ENCODE results near the gene SH2B3. TPM values are rescaled to one million over a fixed set of nuclear protein-coding genes. Genes with fewer than 3 reads are reported as not detected.

The SH2B3 gene
- total and polyA plus RNA-seq, 9 of the 15 experiments (the other 6 are each of a cell fraction or from before 2014, with no cell fraction given): 10.8 to 75.3 (median 37.4) TPM

GRCh38 chr12:111437816-111438454, 32.2 kb downstream of the SH2B3 start (continued):
- TF ChIP-seq ATF3 (IDR thresholded peaks at IDR 0.05) (peak; percentile 98), ATF3 (CRISPR knock-in tag; conservative IDR thresholded peaks at IDR 0.05) (peak; percentile 64; the same call in 1 of the 2 replicates), ZNF668 (CRISPR knock-in tag; IDR thresholded peaks at IDR 0.05) (no peak), TEAD1 (CRISPR knock-in tag; IDR thresholded peaks at IDR 0.05) (peak; percentile 6 to 23; a peak in 1 of 4 replicates), ARHGAP35 (IDR thresholded peaks at IDR 0.05; ENCODE audit: partially characterized antibody) (peak; percentile 82), ARID4B (CRISPR knock-in tag; IDR thresholded peaks at IDR 0.05) (no peak), FOXJ2 (tag; IDR thresholded peaks at IDR 0.05) (no peak), GTF2B (IDR thresholded peaks at IDR 0.05; ENCODE audit: extremely low read depth, insufficient read length) (no peak), SREBF2 (CRISPR knock-in tag; IDR thresholded peaks at IDR 0.05) (no peak), SMAD3 (CRISPR knock-in tag; conservative IDR thresholded peaks at IDR 0.05) (0 out of 2 replicates have a peak, but pooled peaks have one; percentile 24), POLR2G (IDR thresholded peaks at IDR 0.05; ENCODE audit: low read depth, low read length) (peak; percentile 47), CREM (IDR thresholded peaks at IDR 0.05; ENCODE audit: low read depth) (peak; percentile 89), TCF3 (CRISPR knock-in tag; IDR thresholded peaks at IDR 0.05) (peak; percentile 68), TFAM (CRISPR knock-in tag; conservative IDR thresholded peaks at IDR 0.05) (no peak), ZNF740 (CRISPR knock-in tag; IDR thresholded peaks at IDR 0.05) (no peak), ZNF740 (tag; IDR thresholded peaks at IDR 0.05) (no peak), FOSL1 (tag; conservative IDR thresholded peaks at IDR 0.05) (peak; percentile 68), ADNP (tag; IDR thresholded peaks at IDR 0.05) (no peak), HMG20A (CRISPR knock-in tag; conservative IDR thresholded peaks at IDR 0.05) (no peak), BRD4 (IDR thresholded peaks at IDR 0.05) (no peak), TARDBP (IDR thresholded peaks at IDR 0.05) (no peak)
